Keratinocyte (primary cell): ENCODE results near the gene MYO9A. TPM values are rescaled to one million over a fixed set of nuclear protein-coding genes. Genes with fewer than 3 reads are reported as not detected.

Experiments used
- DNase-seq: peaks from one replicate; pipeline ENCODE4 v3.0.0-alpha.2; 2011; ENCODE audit warnings: low read depth, missing footprints, low spot score
- FAIRE-seq: peaks from 2 replicates; lab custom pipeline; 2011; peaks lifted over from hg19 to GRCh38; lab: Jason Lieb, UNC
- H2AFZ ChIP-seq: 2 replicates; pipeline ENCODE4 v1.6.0; 2012; ENCODE audit warnings: low read length, control low read depth, inconsistent platforms; ENCODE audit not compliant: control insufficient read depth
- H3K27ac ChIP-seq: 2 replicates; pipeline ENCODE4 v1.5.1; 2011; ENCODE audit warnings: low read length; ENCODE audit not compliant: control insufficient read depth, insufficient read depth
- H3K27me3 ChIP-seq: 3 replicates; pipeline ENCODE4 v1.6.0; 2011; ENCODE audit warnings: low read length; ENCODE audit not compliant: control insufficient read depth, insufficient read depth; ENCODE audit errors: extremely low read depth
- H3K36me3 ChIP-seq, 2 experiments: 2 replicates in 1 of 2; 3 replicates in 1 of 2; pipeline ENCODE4 v1.5.1; 2011; ENCODE audit warnings: low read length in 2 of 2, mild to moderate bottlenecking in 1 of 2; ENCODE audit not compliant: control insufficient read depth in 2 of 2, insufficient read depth in 2 of 2; ENCODE audit errors: extremely low read depth in 1 of 2
- H3K4me1 ChIP-seq: 3 replicates; pipeline ENCODE4 v1.5.1; 2011; ENCODE audit warnings: low read length; ENCODE audit not compliant: control insufficient read depth, insufficient read depth; ENCODE audit errors: extremely low read depth
- H3K4me2 ChIP-seq: 3 replicates; pipeline ENCODE4 v1.6.0; 2011; ENCODE audit warnings: low read depth, low read length; ENCODE audit not compliant: control insufficient read depth, insufficient read depth; ENCODE audit errors: extremely low read depth
- H3K4me3 ChIP-seq, 3 experiments: fragments of 200-600 bp in 1 of 3; sonication (generic) in 1 of 3; 2 replicates in 2 of 3; 3 replicates in 1 of 3; pipeline ENCODE4 v1.5.1; 2011 to 2016; ENCODE audit warnings: low read length in 3 of 3, mild to moderate bottlenecking in 3 of 3, control low read depth in 2 of 3, inconsistent platforms in 1 of 3, low read depth in 1 of 3, mixed read lengths in 1 of 3, mixed run types in 1 of 3, moderate library complexity in 1 of 3; ENCODE audit not compliant: control insufficient read depth in 2 of 3, insufficient read depth in 2 of 3; ENCODE audit errors: extremely low read depth in 1 of 3
- H3K79me2 ChIP-seq: 2 replicates; pipeline ENCODE4 v1.6.0; 2012; ENCODE audit warnings: low read length; ENCODE audit not compliant: control insufficient read depth, insufficient read depth
- H3K9ac ChIP-seq: 3 replicates; pipeline ENCODE4 v1.6.0; 2011; ENCODE audit warnings: low read length; ENCODE audit not compliant: control insufficient read depth, insufficient read depth; ENCODE audit errors: extremely low read depth
- H3K9me1 ChIP-seq: 3 replicates; pipeline ENCODE4 v1.6.0; 2011; ENCODE audit warnings: low read length; ENCODE audit not compliant: control insufficient read depth, insufficient read depth; ENCODE audit errors: extremely low read depth
- H3K9me3 ChIP-seq: 2 replicates; pipeline ENCODE4 v1.5.1; 2012; ENCODE audit warnings: low read depth, low read length; ENCODE audit not compliant: control insufficient read depth
- H4K20me1 ChIP-seq: 3 replicates; pipeline ENCODE4 v1.6.0; 2011; ENCODE audit warnings: low read length; ENCODE audit not compliant: control insufficient read depth, insufficient read depth; ENCODE audit errors: extremely low read depth
- EZH2 ChIP-seq: IDR thresholded peaks from one replicate; pipeline ENCODE4 v1.6.1; 2012; ENCODE audit warnings: inconsistent platforms, mild to moderate bottlenecking, low read length, moderate library complexity
- dilution Hi-C: fragments of 300-500 bp; cut with MboI; formaldehyde crosslinking; loops from one replicate; pipeline ENCODE4 v1.7.0; 2020; ENCODE audit warnings: low sequenced_read_pairs; ENCODE audit not compliant: extremely low pct_ligation_motif_present
- polyA minus RNA-seq, 3 experiments: library from RNA; depleted of rRNA, polyadenylated mRNA; stranded (reverse); fragments of >200 nt; gene quantifications; 1 replicate in 1 of 3; 2 replicates in 1 of 3; 3 replicates in 1 of 3; pipeline ENCODE4 v1.2.3, GENCODE V29; 2011
- polyA plus RNA-seq, 5 experiments: library from polyadenylated mRNA; depleted of rRNA in 3 of 5; stranded (reverse) in 3 of 5; stranded (forward) in 1 of 5; unstranded in 1 of 5; fragments of >200 nt; gene quantifications; 1 replicate in 1 of 5; 2 replicates in 3 of 5; 3 replicates in 1 of 5; pipeline versions ENCODE4 v1.2.1 to v1.2.3, GENCODE V29; 2011 to 2012; ENCODE audit warnings: missing spikeins in 2 of 5, low read depth in 1 of 5, low replicate concordance in 1 of 5
- TF ChIP-seq, protein P1 (sequence below), 3 experiments: IDR thresholded peaks in 1 of 3; conservative IDR thresholded peaks in 1 of 3; optimal IDR thresholded peaks in 1 of 3; 2 replicates in 2 of 3; 3 replicates in 1 of 3; pipeline versions ENCODE3 to v1.5.1; 2011; ENCODE audit warnings: low read length in 3 of 3, mild to moderate bottlenecking in 3 of 3, moderate library complexity in 2 of 3, control low read depth in 1 of 3, inconsistent platforms in 1 of 3; ENCODE audit not compliant: insufficient read depth in 2 of 3; ENCODE audit errors: extremely low read depth in 1 of 3

Gene MYO9A
- polyA plus RNA-seq (6.8 to 10.6 TPM (median 8.4 TPM) in 3 replicates), polyA minus RNA-seq (32.9 to 71.5 TPM (median 36.5 TPM) in 3 replicates)
- 19.9 TPM for polyA plus RNA-seq (2011; ENCODE audit: low read depth)
- polyA plus RNA-seq (2011; cell fraction: cytosol; rRNA removed), result 5.2 and 6.2 TPM in 2 replicates
- polyA plus RNA-seq (2011; cell fraction: nucleus; rRNA removed), result 15.1 and 17.4 TPM in 2 replicates
- polyA plus RNA-seq (2012; ENCODE audit: low replicate concordance), result 6.3 and 7.7 TPM in 2 replicates
- polyA minus RNA-seq (2011; cell fraction: cytosol; rRNA and poly(A)+ RNA removed), result 34.0 TPM
- 34.2 and 84.1 TPM in 2 replicates for polyA minus RNA-seq (2011; cell fraction: nucleus; rRNA and poly(A)+ RNA removed)

GRCh38 chr15:72118017-72118978 lies at the start of gene MYO9A, which contains the start of gene SENP8:
Gene MYO9A (minus strand): TSS chr15:72118150. CDS start chr15:72046563, 71,587 bp downstream.
Gene SENP8 (plus strand): TSS chr15:72118403. CDS start chr15:72139624, 21,221 bp downstream.
- dilution Hi-C loops, result no loop called here
- FAIRE-seq, result peak; percentile 68

DNA sequence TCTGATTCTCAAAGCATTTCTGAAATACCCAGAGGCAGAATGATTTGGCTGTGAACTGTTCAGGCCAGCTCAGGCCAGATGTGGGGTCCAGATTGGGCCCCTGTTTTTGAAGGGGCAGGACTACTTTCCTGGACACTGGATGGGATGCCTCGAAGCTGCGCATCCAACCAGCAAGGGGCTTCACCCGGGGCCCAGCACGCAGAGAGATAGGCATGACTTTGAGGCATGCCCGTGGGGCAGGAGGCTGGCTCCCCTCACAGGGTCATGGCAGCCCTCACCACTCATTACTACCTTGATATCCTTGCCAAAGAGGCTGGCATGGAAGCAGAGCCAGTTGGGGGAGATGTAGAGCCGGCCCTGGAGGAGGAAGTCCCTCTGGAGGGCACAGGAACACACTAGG lies 49.5 kb upstream of the MYO9A start:
- Histone ChIP-seq H3K79me2 (no peaks in the 10 kb centered on the region), H3K36me3 (peaks cover 0 to 3% of the 10 kb centered on the region in 2 experiments), H3K4me3 (no peak overlapping the region), H3K27me3 (no peaks in the 10 kb centered on the region), H3K4me1 (peaks cover 6% of the 10 kb centered on the region), H4K20me1 (peaks cover 3% of the 10 kb centered on the region), H3K9me3 (no peaks in the 10 kb centered on the region), H2AFZ (no peak overlapping the region), H3K4me2 (no peak overlapping the region), H3K27ac (no peak overlapping the region), H3K9me1 (no peaks in the 10 kb centered on the region), H3K9ac (no peak overlapping the region)
- no peak for TF ChIP-seq EZH2
- TF ChIP-seq, protein P1, sequence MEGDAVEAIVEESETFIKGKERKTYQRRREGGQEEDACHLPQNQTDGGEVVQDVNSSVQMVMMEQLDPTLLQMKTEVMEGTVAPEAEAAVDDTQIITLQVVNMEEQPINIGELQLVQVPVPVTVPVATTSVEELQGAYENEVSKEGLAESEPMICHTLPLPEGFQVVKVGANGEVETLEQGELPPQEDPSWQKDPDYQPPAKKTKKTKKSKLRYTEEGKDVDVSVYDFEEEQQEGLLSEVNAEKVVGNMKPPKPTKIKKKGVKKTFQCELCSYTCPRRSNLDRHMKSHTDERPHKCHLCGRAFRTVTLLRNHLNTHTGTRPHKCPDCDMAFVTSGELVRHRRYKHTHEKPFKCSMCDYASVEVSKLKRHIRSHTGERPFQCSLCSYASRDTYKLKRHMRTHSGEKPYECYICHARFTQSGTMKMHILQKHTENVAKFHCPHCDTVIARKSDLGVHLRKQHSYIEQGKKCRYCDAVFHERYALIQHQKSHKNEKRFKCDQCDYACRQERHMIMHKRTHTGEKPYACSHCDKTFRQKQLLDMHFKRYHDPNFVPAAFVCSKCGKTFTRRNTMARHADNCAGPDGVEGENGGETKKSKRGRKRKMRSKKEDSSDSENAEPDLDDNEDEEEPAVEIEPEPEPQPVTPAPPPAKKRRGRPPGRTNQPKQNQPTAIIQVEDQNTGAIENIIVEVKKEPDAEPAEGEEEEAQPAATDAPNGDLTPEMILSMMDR (optimal IDR thresholded peaks at IDR 0.05 in 1 of 3, IDR thresholded peaks at IDR 0.05 in 1 of 3, conservative IDR thresholded peaks at IDR 0.05 in 1 of 3; ENCODE audit: extremely low read depth in 1 of 3, insufficient read depth in 2 of 3, low read length in 3 of 3), result no peak
- FAIRE-seq, result no peak
- DNase-seq, result no peak
- dilution Hi-C loops, result no loop called here

More at GRCh38 chr15:72118017-72118978, at the start of gene MYO9A, which contains the start of gene SENP8:
- Histone ChIP-seq H3K36me3 (no peaks in the 10 kb centered on the region), H3K4me3 (peak within 1 kb of the TSS; percentile 88 to 98 (median 89)), H2AFZ (peak within 1 kb of the TSS; percentile 100), H4K20me1 (no peaks in the 10 kb centered on the region), H3K27me3 (no peaks in the 10 kb centered on the region), H3K9ac (peak within 1 kb of the TSS; percentile 99), H3K4me2 (peak within 1 kb of the TSS; percentile 97), H3K27ac (peak within 1 kb of the TSS; percentile 99), H3K9me1 (no peaks in the 10 kb centered on the region), H3K79me2 (peaks cover 33% of the 10 kb centered on the region), H3K4me1 (no peaks in the 10 kb centered on the region), H3K9me3 (no peaks in the 10 kb centered on the region)
- TF ChIP-seq, protein P1 (optimal IDR thresholded peaks at IDR 0.05 in 1 of 3, IDR thresholded peaks at IDR 0.05 in 1 of 3, conservative IDR thresholded peaks at IDR 0.05 in 1 of 3; ENCODE audit: extremely low read depth in 1 of 3, insufficient read depth in 2 of 3, low read length in 3 of 3), result peak in 1 of 3 experiments; percentile 33
- TF ChIP-seq EZH2, result no peak
- DNase-seq, result peak; percentile 90
